ENCODE results near the gene FAS. TPM values are rescaled to one million over a fixed set of nuclear protein-coding genes. Genes with fewer than 3 reads are reported as not detected.

The FAS gene
- total RNA-seq, 1 donor: 95.9 TPM

DNA sequence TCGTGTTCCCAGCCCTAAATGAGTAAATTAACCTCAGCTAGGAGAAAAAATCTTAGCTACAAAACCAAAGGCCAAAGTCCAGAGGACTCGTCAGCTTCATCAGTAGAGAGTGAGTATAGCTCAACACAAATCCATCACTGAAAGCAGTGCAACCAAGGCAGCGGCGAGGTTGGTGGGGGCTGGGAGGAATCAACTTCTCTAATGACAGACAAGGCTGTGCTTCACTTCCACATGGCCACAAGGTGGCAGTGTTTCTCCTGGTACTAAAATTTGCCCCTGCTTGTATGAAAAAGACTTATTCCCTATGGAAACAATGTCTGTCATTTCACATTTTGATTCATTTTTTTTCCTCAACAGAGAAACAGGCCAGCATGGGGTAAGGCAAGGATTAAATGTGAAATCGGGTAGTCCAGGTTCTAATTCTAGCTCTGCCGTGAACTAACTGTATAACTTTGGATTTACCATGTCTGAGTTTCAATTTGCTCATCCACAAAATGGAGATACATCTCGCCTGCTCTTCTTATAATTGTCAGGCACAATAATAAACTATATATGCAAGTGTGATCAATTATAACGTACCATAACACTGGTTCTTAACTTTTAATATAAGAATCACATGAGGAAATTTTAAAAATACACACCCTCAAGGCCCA is 39.3 kb downstream of the FAS start:
- DNase-seq (ENCODE audit: low read depth): peak; percentile 81
- H3K4me3 ChIP-seq (ENCODE audit: low read depth, low read length): no peak overlapping the region
- TF ChIP-seq, protein P1, sequence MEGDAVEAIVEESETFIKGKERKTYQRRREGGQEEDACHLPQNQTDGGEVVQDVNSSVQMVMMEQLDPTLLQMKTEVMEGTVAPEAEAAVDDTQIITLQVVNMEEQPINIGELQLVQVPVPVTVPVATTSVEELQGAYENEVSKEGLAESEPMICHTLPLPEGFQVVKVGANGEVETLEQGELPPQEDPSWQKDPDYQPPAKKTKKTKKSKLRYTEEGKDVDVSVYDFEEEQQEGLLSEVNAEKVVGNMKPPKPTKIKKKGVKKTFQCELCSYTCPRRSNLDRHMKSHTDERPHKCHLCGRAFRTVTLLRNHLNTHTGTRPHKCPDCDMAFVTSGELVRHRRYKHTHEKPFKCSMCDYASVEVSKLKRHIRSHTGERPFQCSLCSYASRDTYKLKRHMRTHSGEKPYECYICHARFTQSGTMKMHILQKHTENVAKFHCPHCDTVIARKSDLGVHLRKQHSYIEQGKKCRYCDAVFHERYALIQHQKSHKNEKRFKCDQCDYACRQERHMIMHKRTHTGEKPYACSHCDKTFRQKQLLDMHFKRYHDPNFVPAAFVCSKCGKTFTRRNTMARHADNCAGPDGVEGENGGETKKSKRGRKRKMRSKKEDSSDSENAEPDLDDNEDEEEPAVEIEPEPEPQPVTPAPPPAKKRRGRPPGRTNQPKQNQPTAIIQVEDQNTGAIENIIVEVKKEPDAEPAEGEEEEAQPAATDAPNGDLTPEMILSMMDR (IDR thresholded peaks at IDR 0.05; ENCODE audit: insufficient read depth, low read depth, low read length): peak; percentile 81

DNA sequence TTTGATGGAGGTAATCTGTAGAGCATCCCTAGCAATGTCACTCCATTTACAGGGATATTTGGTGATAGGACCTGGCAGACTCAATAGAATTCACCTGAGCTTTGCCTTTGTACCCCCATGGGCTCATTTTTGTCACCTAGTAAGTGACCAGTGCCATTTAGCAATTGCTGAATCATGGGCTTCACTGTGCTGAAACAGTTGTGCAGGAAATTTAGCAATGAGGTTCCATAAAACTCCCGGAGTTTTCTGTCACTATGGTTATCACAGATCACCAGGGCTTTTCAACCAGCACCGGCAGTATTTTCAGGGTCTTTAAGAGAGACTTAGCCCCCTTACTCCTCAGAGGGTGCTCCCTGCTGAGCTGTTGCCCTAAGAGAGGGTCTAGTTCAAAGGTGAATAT is 40.2 kb downstream of the FAS start:
- DNase-seq (ENCODE audit: low read depth): no peak
- TF ChIP-seq, protein P1 (IDR thresholded peaks at IDR 0.05; ENCODE audit: insufficient read depth, low read depth, low read length): no peak
- no peak overlapping the region for H3K4me3 ChIP-seq (ENCODE audit: low read depth, low read length)

DNA sequence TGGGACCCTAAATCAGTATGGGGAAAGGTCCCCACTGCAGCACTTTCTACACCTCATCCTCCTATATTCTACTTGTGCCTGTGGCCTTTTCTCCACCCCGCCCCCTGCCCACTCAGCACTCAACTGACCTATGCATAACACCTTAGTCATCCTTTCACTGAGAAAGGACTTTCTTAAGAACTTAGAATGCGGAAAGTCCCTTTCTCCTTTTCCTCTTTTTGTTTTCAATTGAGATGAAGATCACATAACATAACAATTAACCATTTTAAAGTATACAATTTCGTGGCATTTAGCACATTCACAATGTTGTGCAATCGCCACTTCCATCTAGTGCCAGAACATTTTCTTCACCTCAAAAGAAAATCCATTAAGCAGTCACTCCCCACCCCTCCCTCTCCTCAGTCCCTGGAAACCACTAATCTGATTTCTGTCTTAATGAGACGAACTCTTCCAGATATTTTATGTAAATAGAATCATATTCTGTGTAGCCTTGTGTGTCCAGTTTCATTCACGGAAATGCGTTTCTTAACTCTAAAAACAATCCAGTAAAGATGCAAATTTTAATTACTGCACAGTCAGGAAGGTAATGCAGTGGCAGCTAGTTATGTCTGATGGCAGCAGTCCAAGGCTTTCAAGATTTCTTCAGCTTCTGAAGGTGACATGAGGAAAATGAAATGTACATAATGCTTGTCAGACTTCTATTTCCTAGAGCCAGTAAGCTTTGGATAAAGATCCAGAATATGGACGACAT is 41.7 kb downstream of the FAS start:
- no peak overlapping the region for H3K4me3 ChIP-seq (ENCODE audit: low read depth, low read length)
- TF ChIP-seq, protein P1 (IDR thresholded peaks at IDR 0.05; ENCODE audit: insufficient read depth, low read depth, low read length): no peak
- DNase-seq (ENCODE audit: low read depth): peak; percentile 80

DNA sequence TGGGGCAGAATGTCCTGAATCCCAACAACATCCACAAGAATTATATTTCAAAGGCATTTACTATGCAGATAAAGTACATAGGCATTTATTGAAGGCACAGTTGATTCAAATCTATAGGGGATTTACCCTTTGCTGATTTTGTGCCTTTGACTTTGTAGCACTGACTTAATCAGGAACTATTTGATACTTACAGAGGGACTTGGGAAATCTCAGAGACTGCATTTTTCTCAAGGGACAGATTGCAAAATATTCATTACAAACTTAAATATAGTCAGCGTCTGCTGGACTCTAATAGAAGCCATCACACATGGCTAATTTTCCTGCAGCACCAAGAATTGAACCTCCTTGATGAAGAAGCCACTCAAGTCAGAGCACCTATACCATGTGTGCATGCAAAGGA is 44.9 kb downstream of the FAS start:
- TF ChIP-seq, protein P1 (IDR thresholded peaks at IDR 0.05; ENCODE audit: insufficient read depth, low read depth, low read length): no peak
- DNase-seq (ENCODE audit: low read depth): peak; percentile 14
- H3K4me3 ChIP-seq (ENCODE audit: low read depth, low read length): no peak overlapping the region

DNA sequence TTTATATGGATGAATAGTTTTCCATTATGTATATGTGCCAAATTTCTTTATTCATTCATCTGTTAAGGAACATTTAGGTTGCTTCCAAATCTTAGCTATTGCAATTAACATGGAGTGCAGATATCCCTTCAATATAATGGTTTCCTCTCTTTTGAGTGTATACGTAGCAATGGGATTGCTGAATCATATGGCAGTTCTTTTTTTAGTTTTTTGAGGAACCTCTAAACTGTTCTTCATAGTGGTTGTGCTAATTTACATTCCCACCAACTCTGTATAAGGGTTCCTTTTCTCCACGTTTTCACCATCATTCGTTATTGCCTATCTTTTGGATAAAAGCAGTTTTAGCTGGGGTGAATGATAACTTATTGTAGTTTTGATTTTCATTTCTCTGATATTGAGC is 46.5 kb downstream of the FAS start:
- no peak overlapping the region for H3K4me3 ChIP-seq (ENCODE audit: low read depth, low read length)
- no peak for DNase-seq (ENCODE audit: low read depth)
- TF ChIP-seq, protein P1 (IDR thresholded peaks at IDR 0.05; ENCODE audit: insufficient read depth, low read depth, low read length): no peak

DNA sequence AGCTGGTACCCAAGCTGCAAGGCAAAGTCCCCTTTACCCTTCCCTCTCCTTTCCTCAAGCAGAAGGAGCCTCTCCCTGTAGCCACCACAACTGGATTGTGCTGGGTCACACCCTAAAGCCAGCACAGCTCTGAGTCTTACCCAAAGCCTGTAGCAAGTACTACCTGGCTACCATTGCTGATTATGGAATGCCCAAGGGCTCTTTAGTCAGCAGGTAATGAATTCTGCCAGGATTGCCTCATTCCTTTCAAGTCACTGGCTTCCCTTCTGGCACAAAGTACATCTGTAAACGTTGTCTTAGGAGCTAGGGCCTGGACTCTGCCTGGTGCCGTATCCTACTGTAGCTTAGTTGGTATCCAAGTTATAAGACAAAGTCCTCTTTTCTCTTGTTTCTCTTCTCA is 52.0 kb downstream of the FAS start:
- DNase-seq (ENCODE audit: low read depth): no peak
- H3K4me3 ChIP-seq (ENCODE audit: low read depth, low read length): no peak overlapping the region
- TF ChIP-seq, protein P1 (IDR thresholded peaks at IDR 0.05; ENCODE audit: insufficient read depth, low read depth, low read length): no peak

Data from fibroblast of villous mesenchyme (primary cell).